ENCODE data around the gene BIVM.

The BIVM gene

GRCh38 chr13:102798581-102799425 lies at the start of gene BIVM, which contains the start of gene POGLUT2:
Gene BIVM, plus strand, starts transcription at chr13:102799119. Its CDS starts 8,149 bp downstream, at chr13:102807268.
Gene POGLUT2, minus strand, starts transcription at chr13:102798976. Its CDS starts 306 bp downstream, at chr13:102798670.
- no peaks in the 10 kb centered on the region for H3K27me3 ChIP-seq (ENCODE audit: insufficient read depth, low read length, poor library complexity, severe bottlenecking)
- peak within 1 kb of the TSS; percentile 90; the same call in 1 of the 2 replicates for H2AFZ ChIP-seq (ENCODE audit: low read length)
- H3K36me3 ChIP-seq (ENCODE audit: insufficient read depth, low read length): no peaks in the 10 kb centered on the region
- H3K9ac ChIP-seq (ENCODE audit: low read depth, low read length, poor library complexity, severe bottlenecking): no peak within 1 kb of the TSS
- peak within 1 kb of the TSS; percentile 77 for H3K4me2 ChIP-seq (ENCODE audit: low read depth, low read length, poor library complexity, severe bottlenecking)
- no peaks in the 10 kb centered on the region for H3K79me2 ChIP-seq (ENCODE audit: insufficient read depth, low read length)
- TF ChIP-seq CTCF (conservative IDR thresholded peaks at IDR 0.05; ENCODE audit: low read length) (no peak), EZH2phosphoT487 (IDR thresholded peaks at IDR 0.05; ENCODE audit: borderline replicate concordance) (no peak)
- H3F3A ChIP-seq (ENCODE audit: low read depth): no peaks in the 10 kb centered on the region
- no peaks in the 10 kb centered on the region for H4K20me1 ChIP-seq (ENCODE audit: insufficient read depth, low read length, poor library complexity, severe bottlenecking)
- peak within 1 kb of the TSS; percentile 80 for H3K4me3 ChIP-seq (ENCODE audit: low read length, poor library complexity, severe bottlenecking)
- H3K4me1 ChIP-seq (ENCODE audit: insufficient read depth, low read length, poor library complexity, severe bottlenecking): peaks cover 9% of the 10 kb centered on the region
- H3K9me2 ChIP-seq (replicated peaks; ENCODE audit: low read depth, low read length): no peaks in the 10 kb centered on the region
- no peaks in the 10 kb centered on the region for H3K9me3 ChIP-seq (ENCODE audit: insufficient read depth, low read depth, low read length)

- Histone ChIP-seq H3K27me3 (ENCODE audit: insufficient read depth, low read length, poor library complexity, severe bottlenecking) (no peaks in the 10 kb centered on the region), H3K4me3 (ENCODE audit: low read length, poor library complexity, severe bottlenecking) (no peak overlapping the region), H3F3A (ENCODE audit: low read depth) (no peaks in the 10 kb centered on the region), H3K36me3 (ENCODE audit: insufficient read depth, low read length) (no peaks in the 10 kb centered on the region), H2AFZ (ENCODE audit: low read length) (no peak overlapping the region), H4K20me1 (ENCODE audit: insufficient read depth, low read length, poor library complexity, severe bottlenecking) (no peaks in the 10 kb centered on the region), H3K4me1 (ENCODE audit: insufficient read depth, low read length, poor library complexity, severe bottlenecking) (peaks cover 6% of the 10 kb centered on the region), H3K9ac (ENCODE audit: low read depth, low read length, poor library complexity, severe bottlenecking) (no peak overlapping the region), H3K79me2 (ENCODE audit: insufficient read depth, low read length) (no peaks in the 10 kb centered on the region), H3K9me2 (replicated peaks; ENCODE audit: low read depth, low read length) (no peaks in the 10 kb centered on the region), H3K9me3 (ENCODE audit: insufficient read depth, low read depth, low read length) (no peaks in the 10 kb centered on the region), H3K4me2 (ENCODE audit: low read depth, low read length, poor library complexity, severe bottlenecking) (no peak overlapping the region)
- no peak for TF ChIP-seq CTCF (conservative IDR thresholded peaks at IDR 0.05; ENCODE audit: low read length)
- TF ChIP-seq EZH2phosphoT487 (IDR thresholded peaks at IDR 0.05; ENCODE audit: borderline replicate concordance): no peak
Measured at GRCh38 chr13:102751886-102752285, 47.0 kb upstream of the BIVM start.

- no peaks in the 10 kb centered on the region for H3F3A ChIP-seq (ENCODE audit: low read depth)
- no peaks in the 10 kb centered on the region for H3K36me3 ChIP-seq (ENCODE audit: insufficient read depth, low read length)
- H3K9me2 ChIP-seq (replicated peaks; ENCODE audit: low read depth, low read length): no peaks in the 10 kb centered on the region
- no peak overlapping the region for H3K9ac ChIP-seq (ENCODE audit: low read depth, low read length, poor library complexity, severe bottlenecking)
- no peaks in the 10 kb centered on the region for H3K27me3 ChIP-seq (ENCODE audit: insufficient read depth, low read length, poor library complexity, severe bottlenecking)
- no peak overlapping the region for H2AFZ ChIP-seq (ENCODE audit: low read length)
- no peaks in the 10 kb centered on the region for H4K20me1 ChIP-seq (ENCODE audit: insufficient read depth, low read length, poor library complexity, severe bottlenecking)
- no peak overlapping the region for H3K4me2 ChIP-seq (ENCODE audit: low read depth, low read length, poor library complexity, severe bottlenecking)
- no peaks in the 10 kb centered on the region for H3K4me1 ChIP-seq (ENCODE audit: insufficient read depth, low read length, poor library complexity, severe bottlenecking)
- H3K4me3 ChIP-seq (ENCODE audit: low read length, poor library complexity, severe bottlenecking): no peak overlapping the region
- H3K9me3 ChIP-seq (ENCODE audit: insufficient read depth, low read depth, low read length): no peaks in the 10 kb centered on the region
- H3K79me2 ChIP-seq (ENCODE audit: insufficient read depth, low read length): no peaks in the 10 kb centered on the region
- TF ChIP-seq EZH2phosphoT487 (IDR thresholded peaks at IDR 0.05; ENCODE audit: borderline replicate concordance) (no peak), CTCF (conservative IDR thresholded peaks at IDR 0.05; ENCODE audit: low read length) (no peak)
Measured at GRCh38 chr13:102757006-102757405, 41.9 kb upstream of the BIVM start.

Measured in Loucy (cell line).